Lower leg skin (tissue), 4 donors: ENCODE results near the gene MGAM2. TPM values are rescaled to one million over a fixed set of nuclear protein-coding genes. Genes with fewer than 3 reads are reported as not detected.

Experiments used
- DNase-seq, 2 donors: peaks; one replicate each; pipeline ENCODE4 v3.0.0-alpha.2; 2019; ENCODE audit warnings: low spot score in 2 of 2
- H3K4me3 ChIP-seq: fragments of 200-600 bp; sonication (generic); 2 replicates; pipeline ENCODE4 v1.5.1; 2017; ENCODE audit warnings: mild to moderate bottlenecking, low read depth; ENCODE audit not compliant: poor library complexity, severe bottlenecking
- CTCF ChIP-seq, 3 donors: fragments of 450-650 bp; IDR thresholded peaks; one replicate each; pipeline ENCODE4 v1.5.1; 2016; ENCODE audit warnings: antibody characterized with exemption in 3 of 3, mild to moderate bottlenecking in 3 of 3, moderate library complexity in 2 of 3
- POLR2A ChIP-seq, 2 donors: fragments of 450-650 bp; IDR thresholded peaks; one replicate each; pipeline ENCODE4 v1.6.1; 2016 to 2017; ENCODE audit warnings: antibody characterized with exemption in 2 of 2, mild to moderate bottlenecking in 1 of 2, moderate library complexity in 1 of 2
- WGBS, 2 donors: methylation state at CpG; one replicate each; pipeline ENCODE4 v1.1.5; 2018; 5-methylcytosine and 5-hydroxymethylcytosine counted together
- intact Hi-C: fragments of 100-400 bp; cut with DNase I; formaldehyde crosslinking; loops from one replicate; pipeline ENCODE4 v1.15.0; 2023; ENCODE audit warnings: low total_unique reads
- total RNA-seq, 4 donors: library from RNA; depleted of rRNA; stranded (reverse); fragments of >200 nt; gene quantifications; one replicate each; pipeline ENCODE4 v1.1.0, GENCODE V29; 2016

The MGAM2 gene
- total RNA-seq, 4 donors from 2014 or later: 0.29 to 0.39 TPM; not detected in 2

GRCh38 chr7:142125256-142125955 lies 13.9 kb downstream of the MGAM2 start:
- TF ChIP-seq CTCF (IDR thresholded peaks at IDR 0.05): no peak
- intact Hi-C loops: no loop called here
- no peak for DNase-seq
- 55 to 59% methylated on average over 1 of the region's 1 CpG for WGBS, 2 donors
- H3K4me3 ChIP-seq: no peak overlapping the region

DNA sequence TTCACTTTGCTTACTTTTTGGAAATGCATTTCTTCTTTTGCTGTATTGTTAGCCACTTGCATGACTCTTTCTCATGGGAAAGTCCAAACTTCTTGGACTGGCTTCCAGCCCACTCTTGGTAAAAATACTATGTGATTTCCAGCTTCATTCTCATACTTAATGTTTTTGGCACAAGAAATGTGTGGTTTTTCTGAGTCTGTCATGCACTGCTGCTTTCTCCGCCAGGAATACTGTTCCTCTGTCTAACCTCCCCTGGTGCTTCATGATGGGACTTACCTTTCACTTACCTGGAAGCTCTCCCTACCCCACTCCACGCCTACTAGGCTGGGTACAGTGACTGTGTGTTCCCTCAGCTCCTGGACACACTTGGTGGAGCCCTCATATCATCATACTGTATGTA lies 18.7 kb downstream of the MGAM2 start:
- WGBS, 2 donors: 29 to 44% methylated on average over 2 of the region's 2 CpGs
- no peak for DNase-seq
- intact Hi-C loops: no loop called here
- TF ChIP-seq POLR2A (IDR thresholded peaks at IDR 0.05): no peak
- TF ChIP-seq CTCF (IDR thresholded peaks at IDR 0.05): no peak
- no peak overlapping the region for H3K4me3 ChIP-seq

- intact Hi-C loops: no loop called here
- whole genome bisulfite sequencing, 2 donors: 87 to 88% methylated on average over 4 of the region's 4 CpGs
- TF ChIP-seq CTCF (IDR thresholded peaks at IDR 0.05) (no peak), POLR2A (IDR thresholded peaks at IDR 0.05) (no peak)
- no peak overlapping the region for H3K4me3 ChIP-seq
- no peak for DNase-seq
Observed at GRCh38 chr7:142131439-142132185, 20.1 kb downstream of the MGAM2 start.

- no peak for DNase-seq
- WGBS, 2 donors: 92 to 94% methylated on average over 8 of the region's 8 CpGs
- intact Hi-C loops: no loop called here
- no peak overlapping the region for H3K4me3 ChIP-seq
- no peak for TF ChIP-seq CTCF (IDR thresholded peaks at IDR 0.05)
- no peak for TF ChIP-seq POLR2A (IDR thresholded peaks at IDR 0.05)
Observed at GRCh38 chr7:142133731-142134148, 22.2 kb downstream of the MGAM2 start.

GRCh38 chr7:142134909-142135308 lies 23.4 kb downstream of the MGAM2 start:
- TF ChIP-seq CTCF (IDR thresholded peaks at IDR 0.05) (no peak), POLR2A (IDR thresholded peaks at IDR 0.05) (no peak)
- intact Hi-C loops: no loop called here
- whole genome bisulfite sequencing, 2 donors: 62 to 74% methylated on average over 3 of the region's 3 CpGs
- no peak for DNase-seq
- no peak overlapping the region for H3K4me3 ChIP-seq
